NCI-H2081 treated with DMSO at 0.1 percent for 48 hours (cell line): ENCODE measurements around the gene PSRC1.
"Not testable (repeated sequence)": the region's sequence is repeated elsewhere in the genome, so short reads cannot be mapped to it uniquely, and the experiment has no call there.

Experiments used
- DNase-seq: peaks from one replicate; lab custom pipeline; 2025; lab: John Stamatoyannopoulos, UW

The PSRC1 gene

GRCh38 chr1:109282952-109283747 is at the start of gene PSRC1:
PSRC1 (minus strand) TSS chr1:109283145.
- peak; percentile 48 for DNase-seq

- no peak for DNase-seq
These were observed 48.2 kb upstream of the PSRC1 start for GRCh38 chr1:109331113-109331512.

GRCh38 chr1:109327285-109327684 is 44.3 kb upstream of the PSRC1 start:
- DNase-seq, result no peak

- DNase-seq, result no peak
These were observed 40.0 kb upstream of the PSRC1 start for GRCh38 chr1:109322974-109323373.

- no peak for DNase-seq
These were observed 36.2 kb upstream of the PSRC1 start for GRCh38 chr1:109319114-109319513.

- no peak for DNase-seq
These were observed 33.6 kb upstream of the PSRC1 start for GRCh38 chr1:109316506-109316905.

GRCh38 chr1:109315288-109315687 is 32.3 kb upstream of the PSRC1 start:
- DNase-seq, result no peak

GRCh38 chr1:109314795-109315194 is 31.9 kb upstream of the PSRC1 start:
- no peak for DNase-seq

GRCh38 chr1:109312978-109313775 is 30.2 kb upstream of the PSRC1 start:
- DNase-seq, result no peak

- no peak for DNase-seq
These were observed 29.3 kb upstream of the PSRC1 start for GRCh38 chr1:109312246-109312645.

- DNase-seq, result no peak
These were observed 26.4 kb upstream of the PSRC1 start for GRCh38 chr1:109309347-109309746.

GRCh38 chr1:109307274-109308021 is 24.5 kb upstream of the PSRC1 start:
- peak; percentile 44 for DNase-seq

GRCh38 chr1:109306832-109307273 is 23.9 kb upstream of the PSRC1 start, which contains the start of gene MYBPHL:
MYBPHL (minus strand) TSS chr1:109307011; CDS start chr1:109306991, 20 bp downstream.
- DNase-seq, result no peak

- not testable (repeated sequence) for DNase-seq
These were observed 23.0 kb upstream of the PSRC1 start for GRCh38 chr1:109305991-109306390.

GRCh38 chr1:109304226-109304920 is 21.4 kb upstream of the PSRC1 start:
- no peak for DNase-seq

GRCh38 chr1:109301874-109302273 is 18.9 kb upstream of the PSRC1 start:
- DNase-seq, result no peak

GRCh38 chr1:109300650-109301151 is 17.8 kb upstream of the PSRC1 start:
- DNase-seq, result no peak

GRCh38 chr1:109299558-109300343 is 16.8 kb upstream of the PSRC1 start:
- DNase-seq, result no peak

- no peak for DNase-seq
These were observed 16.0 kb upstream of the PSRC1 start for GRCh38 chr1:109298666-109299557.

- DNase-seq, result no peak
These were observed 13.8 kb upstream of the PSRC1 start for GRCh38 chr1:109296782-109297181.
